NCI-H146 treated with DMSO at 0.1 percent for 48 hours (cell line): ENCODE data around the gene NSFL1C.
A peak's percentile ranks its signal among the peaks of the same experiment; 100 is the strongest.

Experiments used
- DNase-seq: peaks from one replicate; lab custom pipeline; 2025; ENCODE audit not compliant: unreplicated experiment; lab: John Stamatoyannopoulos, UW

Gene NSFL1C

GRCh38 chr20:1427457-1428054, 39.1 kb downstream of the NSFL1C start:
- peak; percentile 99 for DNase-seq

- DNase-seq, result peak; percentile 37
Observed at GRCh38 chr20:1426231-1426849, 40.3 kb downstream of the NSFL1C start.

- DNase-seq, result no peak
Observed at GRCh38 chr20:1424336-1424735, 42.3 kb downstream of the NSFL1C start.

DNA sequence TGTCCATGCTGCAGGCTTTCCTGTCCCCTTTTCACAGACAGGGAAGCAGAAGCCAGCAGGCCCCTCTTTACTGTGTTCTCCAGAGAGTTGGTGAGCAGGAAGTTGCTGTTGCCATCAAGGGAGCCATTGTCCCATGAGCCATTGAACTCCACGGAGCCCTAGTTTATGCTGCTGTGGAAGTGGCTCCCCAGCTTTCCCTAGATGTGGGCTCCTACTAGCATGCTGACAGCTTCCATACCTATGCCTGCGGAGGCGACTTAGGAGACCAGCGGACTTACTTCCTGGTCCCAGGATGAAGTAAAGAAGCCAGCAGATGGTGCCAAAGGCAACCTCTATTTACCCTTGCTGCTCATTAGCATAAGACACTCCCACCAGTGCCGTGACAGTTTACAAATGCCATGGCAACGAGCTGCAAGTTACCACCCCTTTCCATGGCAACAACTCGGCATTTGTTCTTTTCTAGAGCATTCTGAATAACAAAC, 43.0 kb downstream of the NSFL1C start:
- DNase-seq, result peak; percentile 18

GRCh38 chr20:1423206-1423605, 43.4 kb downstream of the NSFL1C start:
- DNase-seq, result no peak

DNA sequence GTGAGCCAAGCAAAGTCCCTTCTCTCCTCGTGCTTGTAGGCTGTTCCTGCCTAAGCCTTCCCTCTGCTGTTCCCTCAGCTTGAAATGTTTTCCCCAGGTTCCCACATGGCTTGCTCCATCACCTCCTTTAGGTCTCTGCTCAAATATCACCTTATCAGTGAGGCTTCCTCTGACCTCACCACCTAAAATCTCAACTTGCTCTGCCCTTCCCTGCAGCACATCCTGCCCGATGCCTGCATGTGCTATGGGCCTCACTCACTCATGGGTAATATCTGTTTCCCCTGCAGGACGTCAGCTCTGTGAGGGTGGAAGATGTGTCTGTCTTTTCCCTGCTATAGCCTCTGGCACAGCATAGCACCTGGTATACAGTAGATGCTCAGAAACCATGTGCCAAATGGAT, 43.9 kb downstream of the NSFL1C start:
- no peak for DNase-seq

GRCh38 chr20:1420066-1420465, 46.6 kb downstream of the NSFL1C start:
- DNase-seq, result no peak

DNA sequence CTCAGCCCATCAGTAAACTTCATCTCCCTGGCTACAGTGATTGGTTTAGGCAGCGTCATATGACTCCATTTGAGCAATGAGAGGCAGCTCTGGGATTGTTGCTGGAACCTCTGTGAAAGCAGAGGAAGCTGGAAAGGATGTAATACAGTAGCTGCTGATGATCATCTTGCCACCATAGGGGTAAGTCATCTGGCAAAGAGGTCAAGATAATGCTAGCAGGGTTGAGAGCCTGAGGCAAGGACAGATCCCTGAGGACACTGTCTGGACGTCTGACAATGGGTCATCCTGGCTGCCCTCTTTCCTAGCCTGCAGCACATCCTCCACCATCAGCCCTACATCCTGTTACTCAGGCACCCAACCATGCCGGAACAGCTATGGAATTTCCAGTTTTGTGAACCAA, 48.3 kb downstream of the NSFL1C start:
- no peak for DNase-seq

DNA sequence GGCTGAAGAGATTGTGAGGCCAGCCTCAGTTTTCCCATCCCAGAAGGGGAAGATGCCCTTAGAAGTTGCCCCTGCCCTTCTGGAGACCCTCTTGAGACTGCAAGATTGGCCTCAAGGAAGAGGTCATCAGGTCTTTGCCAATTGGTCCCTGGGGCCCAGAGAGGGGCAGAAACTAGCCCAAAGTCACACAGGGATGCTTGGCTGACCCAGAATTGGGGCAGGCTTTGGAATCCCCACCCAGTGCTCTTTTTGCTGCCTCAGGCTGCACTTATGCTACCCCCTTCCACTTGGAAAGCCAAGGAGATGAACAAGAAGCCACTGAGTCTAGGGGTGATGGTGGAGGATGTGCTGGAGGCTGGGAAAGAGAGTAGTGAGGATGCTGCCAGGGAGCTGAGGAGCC, 48.9 kb downstream of the NSFL1C start:
- no peak for DNase-seq

DNA sequence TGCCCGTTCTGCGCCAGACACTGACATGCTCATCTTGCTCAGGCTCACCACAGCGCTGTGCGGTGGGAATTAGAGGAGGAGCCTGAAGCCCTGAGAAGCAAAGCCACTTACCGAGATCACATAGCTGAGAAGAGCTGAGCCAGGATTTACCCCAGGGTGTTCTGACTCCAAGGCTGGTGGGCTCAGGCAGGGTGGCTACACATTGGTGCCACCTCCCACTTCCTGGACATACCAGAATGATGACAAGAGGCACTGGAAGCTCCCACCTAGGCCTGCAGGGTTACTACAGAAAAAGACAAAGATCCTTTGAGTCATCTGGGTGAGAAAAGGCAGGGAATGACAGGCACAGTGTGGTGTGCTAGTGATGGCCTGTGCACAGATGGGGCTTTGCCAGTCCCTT, 49.4 kb downstream of the NSFL1C start:
- DNase-seq, result no peak

GRCh38 chr20:1415667-1416468, 50.8 kb downstream of the NSFL1C start:
- DNase-seq, result no peak

DNA sequence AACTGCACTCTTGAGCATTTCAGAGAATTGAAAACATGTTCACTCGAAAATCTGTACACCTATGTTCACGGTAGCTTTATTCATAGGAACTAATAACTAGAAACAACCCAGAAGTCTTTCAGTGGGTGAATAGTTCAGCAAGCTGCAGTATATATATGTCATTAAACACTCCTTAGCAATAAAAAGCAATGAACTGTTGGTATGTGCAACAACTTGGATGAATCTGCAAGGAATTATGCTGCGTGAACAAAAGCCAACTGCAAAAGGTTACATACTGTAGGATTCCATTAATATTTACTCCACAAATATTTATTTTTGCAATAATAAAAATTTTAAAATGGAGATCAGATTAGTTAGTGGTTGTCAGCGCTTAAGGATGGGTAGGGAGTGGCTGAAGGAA, 51.7 kb downstream of the NSFL1C start:
- DNase-seq, result no peak

DNA sequence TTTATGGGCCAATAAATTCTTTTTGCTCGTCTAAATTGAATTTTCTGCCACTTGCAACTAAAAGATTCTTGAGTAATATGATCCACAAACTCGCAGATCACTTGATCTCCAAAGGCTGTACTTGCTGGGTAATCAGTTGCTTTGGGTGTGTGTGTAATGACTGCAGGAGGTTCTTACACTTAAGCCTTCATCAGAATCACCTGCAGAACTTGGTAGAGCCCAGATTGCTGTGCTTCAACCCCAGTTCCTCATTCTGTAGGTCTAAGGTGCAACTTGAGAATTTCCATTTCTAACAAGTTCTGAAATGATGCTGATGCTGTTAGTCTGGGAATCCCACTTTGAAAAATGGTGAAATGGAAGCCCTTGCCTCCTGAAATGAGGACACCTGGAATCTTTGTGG, 60.8 kb downstream of the NSFL1C start:
- DNase-seq, result no peak

- DNase-seq, result no peak
Observed at GRCh38 chr20:1403624-1404023, 63.0 kb downstream of the NSFL1C start.

- no peak for DNase-seq
Observed at GRCh38 chr20:1402149-1402548, 64.5 kb downstream of the NSFL1C start.

DNA sequence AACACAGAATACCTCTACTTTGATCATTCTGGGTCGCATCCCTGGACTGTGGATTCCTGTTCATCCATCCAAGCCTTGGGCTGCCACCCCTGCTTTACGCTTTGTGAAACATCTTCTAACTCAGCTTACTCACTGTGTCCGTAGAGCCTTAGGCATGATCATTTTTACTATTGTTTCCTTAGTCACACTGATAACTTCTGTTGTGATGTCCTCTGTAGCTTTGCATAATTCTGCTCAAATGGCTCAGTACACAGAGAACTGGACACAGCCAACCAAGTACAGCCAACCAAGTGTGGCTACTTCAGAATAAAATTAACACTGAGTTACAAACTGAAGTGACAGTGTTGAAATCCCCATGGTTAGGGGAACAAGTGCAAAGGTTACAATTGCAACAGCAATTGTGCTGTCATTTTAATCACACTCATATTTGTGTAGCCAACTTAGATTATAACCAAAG, 65.2 kb downstream of the NSFL1C start:
- no peak for DNase-seq

DNA sequence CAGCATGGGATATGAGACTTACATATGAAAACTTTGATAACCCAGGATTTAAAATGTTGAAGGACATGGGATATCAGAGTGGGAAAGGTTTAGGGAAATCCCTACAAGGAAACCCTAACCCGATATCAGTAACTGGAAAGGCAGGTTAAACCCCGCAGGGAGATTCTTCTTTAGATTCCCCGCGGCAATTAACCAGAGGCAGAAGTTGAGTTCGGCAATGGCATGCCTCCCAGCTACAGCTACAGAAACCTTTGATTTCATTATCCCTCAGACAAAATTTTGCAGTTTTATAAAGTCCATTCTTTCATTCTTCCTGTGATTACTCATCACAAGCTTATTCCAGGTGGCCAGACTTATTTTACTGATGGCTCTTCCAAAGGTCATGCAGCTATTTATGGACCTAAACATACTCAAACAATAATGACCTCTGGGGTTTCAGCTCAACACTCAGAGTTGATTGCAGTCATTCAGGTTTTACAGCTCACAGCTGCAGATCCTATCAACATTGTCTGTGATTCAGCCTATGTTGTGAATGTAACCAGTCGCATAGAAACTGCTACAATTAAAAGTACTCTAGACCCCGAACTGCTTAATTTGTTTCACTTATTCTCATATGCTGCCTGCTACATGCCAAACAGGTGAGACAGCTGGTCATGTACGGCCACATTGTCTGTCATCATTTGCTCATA, 66.8 kb downstream of the NSFL1C start:
- DNase-seq, result peak; percentile 90

DNA sequence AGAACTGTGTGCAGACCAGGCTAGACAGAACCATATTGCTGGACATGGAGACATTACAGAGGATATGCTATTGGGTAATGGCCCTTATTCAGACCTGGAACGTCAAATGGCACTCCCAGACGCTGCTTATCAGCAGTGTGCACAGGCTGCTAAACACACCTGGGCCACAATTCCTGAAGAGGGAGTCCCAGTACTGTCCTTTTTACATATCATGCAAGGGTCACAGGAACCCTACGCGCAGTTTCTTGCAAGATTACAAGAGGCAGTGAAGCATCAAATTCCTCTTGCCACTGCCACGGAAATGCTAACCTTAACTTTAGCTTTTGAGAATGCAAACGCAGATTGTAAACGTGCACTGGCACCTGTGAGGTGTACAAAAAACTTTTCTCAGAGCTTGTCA, 68.5 kb downstream of the NSFL1C start:
- DNase-seq, result peak; percentile 2

- DNase-seq, result no peak
Observed at GRCh38 chr20:1397710-1398109, 68.9 kb downstream of the NSFL1C start.

DNA sequence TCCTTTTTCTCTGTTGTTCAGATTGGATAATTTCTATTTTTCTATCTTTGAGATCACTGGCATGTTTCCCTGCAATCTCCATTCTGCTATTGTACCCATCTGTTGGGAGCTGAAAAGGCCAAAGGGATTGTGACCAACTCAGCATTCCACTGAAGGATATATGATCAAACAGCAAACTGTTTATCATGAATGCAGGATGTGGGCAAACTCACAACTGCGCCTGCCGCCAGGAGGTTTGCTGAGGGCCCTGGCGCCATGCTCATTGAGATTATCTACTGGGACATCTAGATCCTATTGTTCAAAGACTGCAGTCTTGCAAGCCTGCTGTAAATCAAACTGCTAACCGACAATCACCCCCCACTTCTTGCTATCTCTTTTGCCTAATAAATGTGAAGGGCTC, 69.9 kb downstream of the NSFL1C start:
- DNase-seq, result no peak

- DNase-seq, result no peak
Observed at GRCh38 chr20:1396264-1396663, 70.4 kb downstream of the NSFL1C start.

DNA sequence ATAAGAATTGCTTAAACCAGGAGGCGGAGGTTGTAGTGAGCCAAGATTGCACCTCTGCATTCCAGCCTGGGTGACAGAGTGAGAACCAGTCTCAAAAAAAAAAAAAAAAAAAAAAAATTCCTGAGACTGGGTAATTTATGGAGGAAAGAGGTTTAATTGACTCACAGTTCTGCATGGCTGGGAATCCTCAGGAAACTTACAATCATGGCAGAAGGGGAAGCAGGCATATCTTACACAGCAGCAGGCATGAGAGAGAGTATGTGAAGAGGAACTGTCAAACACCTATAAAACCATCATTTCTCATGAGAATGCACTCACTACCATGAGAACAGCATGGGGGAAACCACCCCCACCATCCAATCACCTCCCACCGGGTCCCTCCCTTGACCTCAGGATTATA, 72.0 kb downstream of the NSFL1C start:
- no peak for DNase-seq
